ENCODE data around the gene USP15. TPM values are rescaled to one million over a fixed set of nuclear protein-coding genes. Genes with fewer than 3 reads are reported as not detected.

Gene USP15
- 10 to 100 TPM; 16.7 to 31.6 (median 24.7) TPM for total RNA-seq
- polyA plus RNA-seq = 10 to 100 TPM; 42.3 to 43.0 TPM

- Histone ChIP-seq H3K4me1 (peaks cover 20 to 38% (median 23%) of the 10 kb centered on the region in 3 donors), H3K36me3 (no peaks in the 10 kb centered on the region), H3K27me3 (no peaks in the 10 kb centered on the region), H3K9me3 (no peaks in the 10 kb centered on the region), H3K4me3 (peak within 1 kb of the TSS; percentile 75 to 81 (median 78)), H3K27ac (peak within 1 kb of the TSS; percentile 71 to 94 (median 86))
- TF ChIP-seq CTCF (IDR thresholded peaks at IDR 0.05) = peak; percentile 65 to 86 (median 77)
- peak; percentile 94 to 97 (median 95) for ATAC-seq
- FAIRE-seq = no peak
- WGBS, 2 donors = 0% methylated on average over 57 to 61 of the region's 61 CpGs
- peak; percentile 96 to 98 (median 97) for DNase-seq
- intact Hi-C loops (cut with DNase I) = no loop called here
Measured at GRCh38 chr12:62259993-62260732, at the start of gene USP15. Gene USP15, plus strand, starts transcription at chr12:62260404. Its CDS starts 11 bp downstream, at chr12:62260415.

GRCh38 chr12:62210422-62210821 lies 49.8 kb upstream of the USP15 start:
- ATAC-seq (peak in 3 of 4 donors; percentile 50 to 68 (median 59)), DNase-seq (peak in 2 of 6 donors; percentile 19 to 58), FAIRE-seq (peak; percentile 78)
- no peaks in the 10 kb centered on the region for H3K36me3 ChIP-seq
- TF ChIP-seq CTCF (IDR thresholded peaks at IDR 0.05) = peak; percentile 48 to 79 (median 68)
- H3K27ac ChIP-seq = no peak overlapping the region
- intact Hi-C loops (cut with DNase I) = no loop called here
- H3K9me3 ChIP-seq = no peaks in the 10 kb centered on the region
- no peaks in the 10 kb centered on the region for H3K27me3 ChIP-seq
- H3K4me3 ChIP-seq = no peak overlapping the region
- H3K4me1 ChIP-seq = peaks cover 0 to 3% (median 0%) of the 10 kb centered on the region in 3 donors
- WGBS, 2 donors = 27 to 28% methylated on average over 7 of the region's 7 CpGs

- Histone ChIP-seq H3K9me3 (no peaks in the 10 kb centered on the region), H3K36me3 (no peaks in the 10 kb centered on the region), H3K4me3 (no peak overlapping the region), H3K27ac (no peak overlapping the region), H3K27me3 (no peaks in the 10 kb centered on the region), H3K4me1 (peaks cover 0 to 4% (median 3%) of the 10 kb centered on the region in 3 donors)
- DNase-seq (no peak), ATAC-seq (no peak), FAIRE-seq (no peak)
- TF ChIP-seq CTCF (IDR thresholded peaks at IDR 0.05) = no peak
- 85 to 93% methylated on average over 4 of the region's 4 CpGs for WGBS, 2 donors
- intact Hi-C loops (cut with DNase I) = no loop called here
Measured at GRCh38 chr12:62211510-62211909, 48.7 kb upstream of the USP15 start.

GRCh38 chr12:62214846-62215245 lies 45.4 kb upstream of the USP15 start:
- Histone ChIP-seq H3K9me3 (no peaks in the 10 kb centered on the region), H3K27ac (no peak overlapping the region), H3K36me3 (no peaks in the 10 kb centered on the region), H3K4me1 (peaks cover 3 to 6% (median 4%) of the 10 kb centered on the region in 3 donors), H3K27me3 (no peaks in the 10 kb centered on the region), H3K4me3 (no peak overlapping the region)
- intact Hi-C loops (cut with DNase I) = no loop called here
- FAIRE-seq (no peak), DNase-seq (no peak), ATAC-seq (peak in 1 of 4 donors; percentile 32)
- TF ChIP-seq CTCF (IDR thresholded peaks at IDR 0.05) = no peak

- ATAC-seq (peak in 1 of 4 donors; percentile 25), DNase-seq (no peak), FAIRE-seq (no peak)
- Histone ChIP-seq H3K36me3 (no peaks in the 10 kb centered on the region), H3K27ac (peak overlapping the region in 1 of 4 donors; percentile 0), H3K27me3 (no peaks in the 10 kb centered on the region), H3K4me1 (peaks cover 3 to 6% (median 4%) of the 10 kb centered on the region in 3 donors), H3K4me3 (no peak overlapping the region), H3K9me3 (no peaks in the 10 kb centered on the region)
- 10 to 33% methylated on average over 2 of the region's 2 CpGs for WGBS, 2 donors
- TF ChIP-seq CTCF (IDR thresholded peaks at IDR 0.05) = no peak
- intact Hi-C loops (cut with DNase I) = no loop called here
Measured at GRCh38 chr12:62215506-62215905, 44.7 kb upstream of the USP15 start.
